ENCODE results near the gene APOL5. TPM values are rescaled to one million over a fixed set of nuclear protein-coding genes. Genes with fewer than 3 reads are reported as not detected.
A peak's percentile ranks its signal among the peaks of the same experiment; 100 is the strongest.

Gene APOL5
- total RNA-seq, 1 experiment from 2014 or later = not detected

DNA sequence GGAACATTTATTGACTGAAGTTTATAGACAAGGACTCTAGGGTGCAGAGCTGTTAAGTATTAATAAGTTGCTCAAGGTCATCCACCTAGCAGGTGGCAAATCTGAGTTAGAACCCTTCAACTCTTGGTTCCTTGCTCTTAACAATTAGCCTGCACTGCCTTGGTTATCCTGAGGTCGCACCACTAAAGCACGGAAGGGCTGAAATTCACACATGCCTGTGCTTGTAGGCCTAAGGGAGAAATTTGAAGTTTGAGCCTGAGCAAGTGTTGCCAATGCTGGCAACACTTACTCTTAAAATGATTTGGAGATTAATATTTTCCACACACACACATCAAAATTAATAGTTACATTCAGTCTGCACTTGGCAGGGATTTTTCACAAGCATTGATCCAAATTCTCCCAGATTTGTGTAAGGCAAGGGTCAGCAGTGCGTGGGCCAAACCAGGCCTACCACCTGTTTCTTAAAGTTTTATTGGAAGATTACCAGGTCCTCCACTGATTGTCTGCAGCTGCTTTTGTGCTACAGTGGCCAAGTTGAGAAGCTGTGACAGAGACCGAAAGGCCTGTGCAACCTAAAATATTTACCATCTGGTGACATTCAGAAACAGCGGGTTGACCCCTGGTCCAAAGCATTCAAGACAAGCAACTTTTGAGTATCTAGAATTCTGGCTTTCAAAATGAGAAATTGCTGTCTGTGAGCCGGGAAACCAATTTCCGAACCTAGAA is 16.3 kb downstream of the APOL5 start (continued):
- TF ChIP-seq, protein P1, sequence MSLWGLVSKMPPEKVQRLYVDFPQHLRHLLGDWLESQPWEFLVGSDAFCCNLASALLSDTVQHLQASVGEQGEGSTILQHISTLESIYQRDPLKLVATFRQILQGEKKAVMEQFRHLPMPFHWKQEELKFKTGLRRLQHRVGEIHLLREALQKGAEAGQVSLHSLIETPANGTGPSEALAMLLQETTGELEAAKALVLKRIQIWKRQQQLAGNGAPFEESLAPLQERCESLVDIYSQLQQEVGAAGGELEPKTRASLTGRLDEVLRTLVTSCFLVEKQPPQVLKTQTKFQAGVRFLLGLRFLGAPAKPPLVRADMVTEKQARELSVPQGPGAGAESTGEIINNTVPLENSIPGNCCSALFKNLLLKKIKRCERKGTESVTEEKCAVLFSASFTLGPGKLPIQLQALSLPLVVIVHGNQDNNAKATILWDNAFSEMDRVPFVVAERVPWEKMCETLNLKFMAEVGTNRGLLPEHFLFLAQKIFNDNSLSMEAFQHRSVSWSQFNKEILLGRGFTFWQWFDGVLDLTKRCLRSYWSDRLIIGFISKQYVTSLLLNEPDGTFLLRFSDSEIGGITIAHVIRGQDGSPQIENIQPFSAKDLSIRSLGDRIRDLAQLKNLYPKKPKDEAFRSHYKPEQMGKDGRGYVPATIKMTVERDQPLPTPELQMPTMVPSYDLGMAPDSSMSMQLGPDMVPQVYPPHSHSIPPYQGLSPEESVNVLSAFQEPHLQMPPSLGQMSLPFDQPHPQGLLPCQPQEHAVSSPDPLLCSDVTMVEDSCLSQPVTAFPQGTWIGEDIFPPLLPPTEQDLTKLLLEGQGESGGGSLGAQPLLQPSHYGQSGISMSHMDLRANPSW (CRISPR knock-in tag; conservative IDR thresholded peaks at IDR 0.05; ENCODE audit: low read depth) = no peak
- TF ChIP-seq, protein P2, sequence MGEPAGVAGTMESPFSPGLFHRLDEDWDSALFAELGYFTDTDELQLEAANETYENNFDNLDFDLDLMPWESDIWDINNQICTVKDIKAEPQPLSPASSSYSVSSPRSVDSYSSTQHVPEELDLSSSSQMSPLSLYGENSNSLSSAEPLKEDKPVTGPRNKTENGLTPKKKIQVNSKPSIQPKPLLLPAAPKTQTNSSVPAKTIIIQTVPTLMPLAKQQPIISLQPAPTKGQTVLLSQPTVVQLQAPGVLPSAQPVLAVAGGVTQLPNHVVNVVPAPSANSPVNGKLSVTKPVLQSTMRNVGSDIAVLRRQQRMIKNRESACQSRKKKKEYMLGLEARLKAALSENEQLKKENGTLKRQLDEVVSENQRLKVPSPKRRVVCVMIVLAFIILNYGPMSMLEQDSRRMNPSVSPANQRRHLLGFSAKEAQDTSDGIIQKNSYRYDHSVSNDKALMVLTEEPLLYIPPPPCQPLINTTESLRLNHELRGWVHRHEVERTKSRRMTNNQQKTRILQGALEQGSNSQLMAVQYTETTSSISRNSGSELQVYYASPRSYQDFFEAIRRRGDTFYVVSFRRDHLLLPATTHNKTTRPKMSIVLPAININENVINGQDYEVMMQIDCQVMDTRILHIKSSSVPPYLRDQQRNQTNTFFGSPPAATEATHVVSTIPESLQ (CRISPR knock-in tag; IDR thresholded peaks at IDR 0.05) = no peak

DNA sequence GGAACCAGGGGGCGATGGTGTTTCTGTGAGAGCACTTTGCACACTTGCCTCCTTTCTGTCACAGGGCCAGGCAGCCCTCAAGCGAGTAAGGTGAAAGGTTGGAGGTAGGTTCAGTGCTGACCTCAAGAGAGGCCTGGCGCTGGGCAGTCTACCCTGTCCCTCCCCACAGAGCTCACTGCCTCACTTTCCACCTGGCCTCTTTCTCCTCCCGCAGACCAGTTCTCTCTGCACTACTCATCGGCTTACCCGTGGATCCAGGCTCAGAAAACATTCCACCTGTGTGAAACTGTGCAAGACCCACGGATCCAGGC is 16.8 kb downstream of the APOL5 start:
- Mint-ChIP-seq H3K4me1 (peaks cover 7% of the 10 kb centered on the region), H3K4me3 (no peak overlapping the region), H3K9me3 (peaks cover 17% of the 10 kb centered on the region), H3K36me3 (peaks cover 27% of the 10 kb centered on the region), H3K27me3 (ENCODE audit: low read depth) (no peaks in the 10 kb centered on the region), H3K27ac (no peak overlapping the region)
- CTCF ChIA-PET = interaction anchor here (1.3 kb wide), 1 partner anchor 444 kb away, joined by 3 read pairs; no protein-coding TSS in a partner anchor
- POLR2A ChIA-PET = no interaction called here
- TF ChIP-seq EMX1 (CRISPR knock-in tag; IDR thresholded peaks at IDR 0.05) (no peak), ESRRA (CRISPR knock-in tag; IDR thresholded peaks at IDR 0.05; ENCODE audit: borderline replicate concordance) (no peak), RORB (CRISPR knock-in tag; IDR thresholded peaks at IDR 0.05) (no peak), ZBTB21 (CRISPR knock-in tag; IDR thresholded peaks at IDR 0.05; ENCODE audit: borderline replicate concordance) (no peak)
- TF ChIP-seq, protein P3, sequence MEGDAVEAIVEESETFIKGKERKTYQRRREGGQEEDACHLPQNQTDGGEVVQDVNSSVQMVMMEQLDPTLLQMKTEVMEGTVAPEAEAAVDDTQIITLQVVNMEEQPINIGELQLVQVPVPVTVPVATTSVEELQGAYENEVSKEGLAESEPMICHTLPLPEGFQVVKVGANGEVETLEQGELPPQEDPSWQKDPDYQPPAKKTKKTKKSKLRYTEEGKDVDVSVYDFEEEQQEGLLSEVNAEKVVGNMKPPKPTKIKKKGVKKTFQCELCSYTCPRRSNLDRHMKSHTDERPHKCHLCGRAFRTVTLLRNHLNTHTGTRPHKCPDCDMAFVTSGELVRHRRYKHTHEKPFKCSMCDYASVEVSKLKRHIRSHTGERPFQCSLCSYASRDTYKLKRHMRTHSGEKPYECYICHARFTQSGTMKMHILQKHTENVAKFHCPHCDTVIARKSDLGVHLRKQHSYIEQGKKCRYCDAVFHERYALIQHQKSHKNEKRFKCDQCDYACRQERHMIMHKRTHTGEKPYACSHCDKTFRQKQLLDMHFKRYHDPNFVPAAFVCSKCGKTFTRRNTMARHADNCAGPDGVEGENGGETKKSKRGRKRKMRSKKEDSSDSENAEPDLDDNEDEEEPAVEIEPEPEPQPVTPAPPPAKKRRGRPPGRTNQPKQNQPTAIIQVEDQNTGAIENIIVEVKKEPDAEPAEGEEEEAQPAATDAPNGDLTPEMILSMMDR (IDR thresholded peaks at IDR 0.05) = no peak
- ATAC-seq (no peak), DNase-seq (ENCODE audit: low spot score) (no peak)

DNA sequence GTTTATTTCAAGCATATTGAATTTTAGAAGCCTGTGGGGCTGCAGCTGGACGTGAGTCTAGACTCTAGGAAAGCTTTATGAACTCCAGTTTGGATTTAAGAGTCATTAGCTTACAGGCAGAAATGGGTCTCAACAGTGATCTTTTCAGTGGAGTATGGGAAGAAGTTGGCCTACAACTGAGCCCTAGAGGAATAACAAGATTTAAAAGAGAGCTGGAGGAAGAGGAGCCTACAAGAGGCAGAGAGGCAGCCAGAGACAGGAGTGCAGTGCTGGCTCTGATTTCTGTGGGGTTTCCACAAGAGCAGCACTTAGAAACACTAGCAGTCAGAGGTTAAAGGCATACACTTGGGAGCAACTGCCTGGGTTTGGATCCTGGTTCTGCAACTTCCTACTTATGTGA is 17.9 kb downstream of the APOL5 start:
- H3K27ac Mint-ChIP-seq = no peak overlapping the region
- DNase-seq (ENCODE audit: low spot score) = no peak
- peaks cover 8% of the 10 kb centered on the region for H3K4me1 Mint-ChIP-seq
- no peak overlapping the region for H3K4me3 Mint-ChIP-seq
- H3K27me3 Mint-ChIP-seq (ENCODE audit: low read depth) = no peaks in the 10 kb centered on the region
- no peak for ATAC-seq
- POLR2A ChIA-PET = no interaction called here
- CTCF ChIA-PET = interaction anchor here (0.7 to 1.6 kb wide), 2 partner anchors 104 to 330 kb away, joined by 3 read pairs; no protein-coding TSS in a partner anchor
- TF ChIP-seq TCF7 (CRISPR knock-in tag; IDR thresholded peaks at IDR 0.05; ENCODE audit: low read depth) = no peak
- peaks cover 27% of the 10 kb centered on the region for H3K36me3 Mint-ChIP-seq
- peaks cover 17% of the 10 kb centered on the region for H3K9me3 Mint-ChIP-seq

DNA sequence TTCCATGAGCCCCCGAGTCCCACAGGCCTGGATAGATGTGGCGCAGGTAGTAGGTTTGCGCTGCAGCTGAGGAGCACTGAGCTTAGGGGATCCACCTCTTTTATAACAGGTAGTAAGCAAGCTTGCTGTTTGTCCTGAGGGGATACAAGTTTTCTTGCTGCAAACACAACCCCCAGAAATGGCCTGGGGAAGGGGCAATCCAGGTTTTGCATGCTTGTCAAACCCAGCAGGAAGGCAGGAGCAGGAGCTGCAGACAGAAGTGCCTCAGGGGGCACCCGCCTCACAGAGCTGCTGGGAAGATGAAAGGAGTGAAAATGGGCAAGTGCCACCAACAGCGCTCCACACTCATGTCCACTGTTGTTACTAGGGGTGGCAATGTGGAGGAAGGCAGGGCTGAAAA is 18.5 kb downstream of the APOL5 start:
- ChIA-PET POLR2A (no interaction called here), CTCF (interaction anchor here (1.3 to 1.6 kb wide), 2 partner anchors 52 to 105 kb away, joined by 3 read pairs; no protein-coding TSS in a partner anchor)
- Mint-ChIP-seq H3K4me3 (no peak overlapping the region), H3K27ac (peak overlapping the region; percentile 48; the same call in 1 of the 2 replicates), H3K9me3 (peaks cover 17% of the 10 kb centered on the region), H3K36me3 (peaks cover 27% of the 10 kb centered on the region), H3K4me1 (peaks cover 9% of the 10 kb centered on the region), H3K27me3 (ENCODE audit: low read depth) (no peaks in the 10 kb centered on the region)
- TF ChIP-seq ELF4 (CRISPR knock-in tag; IDR thresholded peaks at IDR 0.05; ENCODE audit: low read depth) (no peak), TP53 (CRISPR knock-in tag; IDR thresholded peaks at IDR 0.05) (no peak), ZNF219 (CRISPR knock-in tag; IDR thresholded peaks at IDR 0.05; ENCODE audit: borderline replicate concordance) (no peak), RELA (CRISPR knock-in tag; IDR thresholded peaks at IDR 0.05; ENCODE audit: borderline replicate concordance) (no peak)
- TF ChIP-seq, protein P4, sequence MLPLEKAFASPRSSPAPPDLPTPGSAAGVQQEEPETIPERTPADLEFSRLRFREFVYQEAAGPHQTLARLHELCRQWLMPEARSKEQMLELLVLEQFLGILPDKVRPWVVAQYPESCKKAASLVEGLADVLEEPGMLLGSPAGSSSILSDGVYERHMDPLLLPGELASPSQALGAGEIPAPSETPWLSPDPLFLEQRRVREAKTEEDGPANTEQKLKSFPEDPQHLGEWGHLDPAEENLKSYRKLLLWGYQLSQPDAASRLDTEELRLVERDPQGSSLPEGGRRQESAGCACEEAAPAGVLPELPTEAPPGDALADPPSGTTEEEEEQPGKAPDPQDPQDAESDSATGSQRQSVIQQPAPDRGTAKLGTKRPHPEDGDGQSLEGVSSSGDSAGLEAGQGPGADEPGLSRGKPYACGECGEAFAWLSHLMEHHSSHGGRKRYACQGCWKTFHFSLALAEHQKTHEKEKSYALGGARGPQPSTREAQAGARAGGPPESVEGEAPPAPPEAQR (CRISPR knock-in tag; IDR thresholded peaks at IDR 0.05) = no peak
- TF ChIP-seq, protein P5, sequence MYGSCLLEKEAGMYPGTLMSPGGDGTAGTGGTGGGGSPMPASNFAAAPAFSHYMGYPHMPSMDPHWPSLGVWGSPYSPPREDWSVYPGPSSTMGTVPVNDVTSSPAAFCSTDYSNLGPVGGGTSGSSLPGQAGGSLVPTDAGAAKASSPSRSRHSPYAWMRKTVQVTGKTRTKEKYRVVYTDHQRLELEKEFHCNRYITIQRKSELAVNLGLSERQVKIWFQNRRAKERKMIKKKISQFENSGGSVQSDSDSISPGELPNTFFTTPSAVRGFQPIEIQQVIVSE (CRISPR knock-in tag; IDR thresholded peaks at IDR 0.05; ENCODE audit: borderline replicate concordance) = no peak
- no peak for DNase-seq (ENCODE audit: low spot score)
- ATAC-seq = no peak
